ENCODE results near the gene PRSS12.
"Not testable (repeated sequence)": the region's sequence is repeated elsewhere in the genome, so short reads cannot be mapped to it uniquely, and the experiment has no call there.

The PRSS12 gene

GRCh38 chr4:118325431-118325830 lies 27.4 kb downstream of the PRSS12 start:
- no peak for DNase-seq (ENCODE audit: low spot score)

- no peak for DNase-seq (ENCODE audit: low spot score)
Measured at GRCh38 chr4:118322831-118323502, 29.8 kb downstream of the PRSS12 start.

- DNase-seq (ENCODE audit: low spot score) = no peak
Measured at GRCh38 chr4:118318931-118319330, 33.9 kb downstream of the PRSS12 start.

- DNase-seq (ENCODE audit: low spot score) = no peak
Measured at GRCh38 chr4:118317691-118318090, 35.1 kb downstream of the PRSS12 start.

- DNase-seq (ENCODE audit: low spot score) = no peak
Measured at GRCh38 chr4:118314221-118314620, 38.6 kb downstream of the PRSS12 start.

GRCh38 chr4:118313098-118313497 lies 39.7 kb downstream of the PRSS12 start:
- no peak for DNase-seq (ENCODE audit: low spot score)

GRCh38 chr4:118308306-118309030 lies 44.3 kb downstream of the PRSS12 start:
- no peak for DNase-seq (ENCODE audit: low spot score)

- no peak for DNase-seq (ENCODE audit: low spot score)
Measured at GRCh38 chr4:118307643-118308042, 45.2 kb downstream of the PRSS12 start.

GRCh38 chr4:118299619-118300018 lies 53.2 kb downstream of the PRSS12 start:
- DNase-seq (ENCODE audit: low spot score) = not testable (repeated sequence)

- DNase-seq (ENCODE audit: low spot score) = no peak
Measured at GRCh38 chr4:118296729-118297128, 56.1 kb downstream of the PRSS12 start.

- no peak for DNase-seq (ENCODE audit: low spot score)
Measured at GRCh38 chr4:118290951-118291350, 61.9 kb downstream of the PRSS12 start.

- DNase-seq (ENCODE audit: low spot score) = no peak
Measured at GRCh38 chr4:118289794-118290193, 63.0 kb downstream of the PRSS12 start.

GRCh38 chr4:118287711-118288451 lies 64.9 kb downstream of the PRSS12 start:
- DNase-seq (ENCODE audit: low spot score) = no peak

GRCh38 chr4:118286685-118287084 lies 66.1 kb downstream of the PRSS12 start:
- DNase-seq (ENCODE audit: low spot score) = no peak

GRCh38 chr4:118285931-118286330 lies 66.9 kb downstream of the PRSS12 start:
- no peak for DNase-seq (ENCODE audit: low spot score)

- DNase-seq (ENCODE audit: low spot score) = no peak
Measured at GRCh38 chr4:118284169-118284568, 68.6 kb downstream of the PRSS12 start.

- DNase-seq (ENCODE audit: low spot score) = no peak
Measured at GRCh38 chr4:118282692-118283091, 70.1 kb downstream of the PRSS12 start.

- DNase-seq (ENCODE audit: low spot score) = no peak
Measured at GRCh38 chr4:118281611-118282442, 71.0 kb downstream of the PRSS12 start.

- DNase-seq (ENCODE audit: low spot score) = peak; percentile 37
Measured at GRCh38 chr4:118280501-118281218, 72.1 kb downstream of the PRSS12 start.

GRCh38 chr4:118279920-118280432 lies 72.8 kb downstream of the PRSS12 start:
- no peak for DNase-seq (ENCODE audit: low spot score)

GRCh38 chr4:118279328-118279727 lies 73.5 kb downstream of the PRSS12 start:
- no peak for DNase-seq (ENCODE audit: low spot score)
